Uterus (tissue), 4 donors: ENCODE data around the gene RGS10. TPM values are rescaled to one million over a fixed set of nuclear protein-coding genes. Genes with fewer than 3 reads are reported as not detected.

Experiments
- DNase-seq, 2 donors: peaks; one replicate each; pipeline ENCODE4 v3.0.0-alpha.2; 2019 to 2020
- H3K27ac ChIP-seq, 2 donors: fragments of 200-600 bp; sonication (generic); 1 replicate in 1 of 2; 2 replicates in 1 of 2; pipeline ENCODE4 v1.5.1; 2016 to 2018
- H3K27me3 ChIP-seq, 2 donors: fragments of 200-600 bp; sonication (generic); one replicate each; pipeline ENCODE4 v1.5.1; 2018 to 2019; ENCODE audit warnings: control low read depth in 1 of 2
- H3K36me3 ChIP-seq, 2 donors: fragments of 200-600 bp; sonication (generic); one replicate each; pipeline ENCODE4 v1.5.1; 2019; ENCODE audit warnings: control low read depth in 1 of 2
- H3K4me1 ChIP-seq, 2 donors: fragments of 200-600 bp; sonication (generic); one replicate each; pipeline ENCODE4 v1.5.1; 2018 to 2019; ENCODE audit warnings: control low read depth in 1 of 2
- H3K4me3 ChIP-seq, 2 donors: fragments of 200-600 bp; sonication (generic); 1 replicate in 1 of 2; 2 replicates in 1 of 2; pipeline ENCODE4 v1.5.1; 2018 to 2019; ENCODE audit warnings: mild to moderate bottlenecking in 1 of 2
- H3K9me3 ChIP-seq, 2 donors: fragments of 200-600 bp; sonication (generic); one replicate each; pipeline ENCODE4 v1.5.1; 2019; ENCODE audit warnings: control low read depth in 1 of 2
- CTCF ChIP-seq, 4 experiments: fragments of 200-600 bp in 2 of 4; fragments of 450-650 bp in 2 of 4; sonication (generic) in 2 of 4; IDR thresholded peaks; one replicate each; pipeline ENCODE4 v1.5.1; 2016 to 2019; ENCODE audit warnings: antibody characterized with exemption in 4 of 4, mild to moderate bottlenecking in 2 of 4, moderate library complexity in 1 of 4
- POLR2A ChIP-seq, 2 donors: fragments of 450-650 bp; IDR thresholded peaks; one replicate each; pipeline ENCODE4 v1.6.1; 2016; ENCODE audit warnings: antibody characterized with exemption in 2 of 2, mild to moderate bottlenecking in 1 of 2, moderate library complexity in 1 of 2
- intact Hi-C: fragments of 100-400 bp; cut with DNase I; formaldehyde crosslinking; loops from one replicate; pipeline ENCODE4 v1.15.1; 2023; ENCODE audit warnings: low total_unique reads
- total RNA-seq, 4 donors: library from RNA; depleted of rRNA in 3 of 4; stranded (reverse); fragments of >200 nt in 3 of 4; gene quantifications; one replicate each; pipeline versions ENCODE4 v1.1.0 to v1.2.4, GENCODE V29; 2014 to 2023
- donor health status: DM: yes; HTN: yes; CAD: no.

The RGS10 gene
- total RNA-seq, 4 donors from 2014 or later: 29.1 to 165 (median 64.1) TPM

DNA sequence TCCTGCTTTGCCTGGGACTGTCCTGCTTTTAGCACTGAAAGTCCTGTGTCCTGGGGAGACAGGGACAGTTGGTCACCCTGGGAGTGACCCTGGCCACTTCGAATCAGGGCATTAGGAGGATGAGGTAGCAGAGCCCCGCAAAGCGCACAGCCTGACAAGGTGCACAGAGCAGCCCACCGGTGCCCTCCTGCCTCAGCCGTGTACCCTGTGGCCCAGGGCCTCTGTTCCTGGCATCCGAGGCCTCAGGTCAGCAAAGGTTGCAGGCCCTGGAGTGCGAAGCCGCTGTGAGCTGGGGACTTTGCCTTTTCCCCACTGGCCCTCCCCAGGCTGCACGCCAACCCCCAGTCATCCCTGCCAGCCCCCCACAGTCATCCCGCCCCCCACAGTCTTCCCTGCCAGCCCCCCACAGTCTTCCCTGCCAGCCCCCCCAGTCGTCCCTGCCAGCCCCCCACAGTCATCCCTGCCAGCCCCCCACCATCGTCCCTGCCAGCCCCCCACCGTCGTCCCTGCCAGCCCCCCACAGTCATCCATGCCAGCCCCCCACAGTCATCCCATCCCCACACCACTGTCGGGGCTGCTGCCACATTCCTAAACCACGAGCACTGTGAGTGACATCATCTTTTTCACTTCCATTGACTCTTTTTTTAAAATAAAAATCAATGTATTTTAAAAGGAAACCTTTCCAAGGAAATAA, 91.8 kb downstream of the RGS10 start:
- H3K36me3 ChIP-seq: no peaks in the 10 kb centered on the region
- intact Hi-C loops: no loop called here
- H3K27me3 ChIP-seq: no peaks in the 10 kb centered on the region
- TF ChIP-seq POLR2A (IDR thresholded peaks at IDR 0.05): no peak
- no peak for TF ChIP-seq CTCF (IDR thresholded peaks at IDR 0.05)
- no peaks in the 10 kb centered on the region for H3K4me1 ChIP-seq
- no peaks in the 10 kb centered on the region for H3K9me3 ChIP-seq
- no peak overlapping the region for H3K27ac ChIP-seq
- DNase-seq: no peak
- H3K4me3 ChIP-seq: no peak overlapping the region

Other genes starting within 250 kb of the RGS10 start
- 100 to 1,000 TPM in 3 of 4 donors, 10 to 100 TPM in 1; 31.8 to 177 (median 143) TPM for gene TIAL1, start 54.2 kb upstream of the RGS10 start, total RNA-seq
- 10 to 100 TPM in 3 of 4 donors, 1 to 10 TPM in 1; 6.6 to 44.1 (median 22.4) TPM for gene BAG3, start 108.7 kb upstream of the RGS10 start, total RNA-seq
- gene INPP5F, start 183.3 kb upstream of the RGS10 start, total RNA-seq: 10 to 100 TPM; 14.3 to 67.3 (median 27.8) TPM